Colonic mucosa (tissue), 4 donors: ENCODE data around the gene ISYNA1. TPM values are rescaled to one million over a fixed set of nuclear protein-coding genes. Genes with fewer than 3 reads are reported as not detected.

Experiments
- DNase-seq: peaks from one replicate; pipeline ENCODE4 v3.0.0-alpha.2; 2020
- H3K27ac ChIP-seq: fragments of 200-600 bp; one replicate; pipeline ENCODE4 v1.8.0; 2021
- H3K27me3 ChIP-seq: fragments of 200-600 bp; one replicate; pipeline ENCODE4 v1.8.0; 2021
- H3K36me3 ChIP-seq: fragments of 200-600 bp; one replicate; pipeline ENCODE4 v1.8.0; 2021
- H3K4me1 ChIP-seq: fragments of 200-600 bp; one replicate; pipeline ENCODE4 v1.8.0; 2021; ENCODE audit warnings: mild to moderate bottlenecking
- H3K4me3 ChIP-seq: fragments of 200-600 bp; one replicate; pipeline ENCODE4 v1.8.0; 2021
- H3K9ac ChIP-seq, 2 donors: one replicate each; pipeline ENCODE4 v1.7.0; 2013; ENCODE audit warnings: control low read depth in 2 of 2, low read depth in 2 of 2, low read length in 2 of 2
- H3K9me3 ChIP-seq: fragments of 200-600 bp; one replicate; pipeline ENCODE4 v1.8.0; 2021
- intact Hi-C: fragments of 100-400 bp; cut with DNase I; formaldehyde crosslinking; loops from one replicate; pipeline ENCODE4 v1.14.1; 2022
- total RNA-seq, 2 donors: library from RNA; stranded (reverse); fragmentation: NEBNext Ultra II Directional in 1 of 2; extraction: Animal tissue kit (Norgen Biotek cat#: 25700) in 1 of 2; gene quantifications; one replicate each; pipeline ENCODE4 v1.2.1, GENCODE V29; 2021
- TF ChIP-seq, protein P1 (sequence below): fragments of 200-600 bp; IDR thresholded peaks from one replicate; pipeline ENCODE4 v1.8.0; 2022; ENCODE audit warnings: antibody characterized with exemption, mild to moderate bottlenecking
- donor health status: healthy.
- donor health status: DM: no; HTN: no; CAD: no.
- donor health status: DM: no; HTN: no; CAD: no.

Gene ISYNA1
- total RNA-seq, 2 donors from 2014 or later = 17.7 to 25.7 TPM

DNA sequence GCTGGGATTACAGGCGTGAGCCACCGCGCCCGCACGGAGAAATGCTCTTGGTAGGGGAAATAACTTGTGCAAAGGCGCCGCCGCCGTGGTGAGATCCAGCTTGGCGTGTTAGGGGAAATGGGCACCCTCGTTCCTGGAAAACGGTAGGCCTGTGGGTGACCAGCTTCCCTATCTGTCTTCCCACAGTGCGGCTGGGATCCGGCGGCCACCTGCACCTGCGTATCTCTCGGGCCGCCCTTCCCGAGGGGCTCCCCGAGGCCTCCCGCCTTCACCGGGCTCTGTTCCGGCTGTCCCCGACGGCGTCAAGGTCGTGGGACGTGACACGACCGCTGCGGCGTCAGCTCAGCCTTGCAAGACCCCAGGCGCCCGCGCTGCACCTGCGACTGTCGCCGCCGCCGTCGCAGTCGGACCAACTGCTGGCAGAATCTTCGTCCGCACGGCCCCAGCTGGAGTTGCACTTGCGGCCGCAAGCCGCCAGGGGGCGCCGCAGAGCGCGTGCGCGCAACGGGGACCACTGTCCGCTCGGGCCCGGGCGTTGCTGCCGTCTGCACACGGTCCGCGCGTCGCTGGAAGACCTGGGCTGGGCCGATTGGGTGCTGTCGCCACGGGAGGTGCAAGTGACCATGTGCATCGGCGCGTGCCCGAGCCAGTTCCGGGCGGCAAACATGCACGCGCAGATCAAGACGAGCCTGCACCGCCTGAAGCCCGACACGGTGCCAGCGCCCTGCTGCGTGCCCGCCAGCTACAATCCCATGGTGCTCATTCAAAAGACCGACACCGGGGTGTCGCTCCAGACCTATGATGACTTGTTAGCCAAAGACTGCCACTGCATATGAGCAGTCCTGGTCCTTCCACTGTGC, 49.6 kb downstream of the ISYNA1 start:
- no peaks in the 10 kb centered on the region for H3K4me1 ChIP-seq
- peak overlapping the region; percentile 72 to 99 for H3K9ac ChIP-seq
- peak; percentile 88 for DNase-seq
- H3K4me3 ChIP-seq = peak overlapping the region; percentile 43
- H3K27ac ChIP-seq = peak overlapping the region; percentile 72
- no peaks in the 10 kb centered on the region for H3K9me3 ChIP-seq
- intact Hi-C loops = loop anchor here (2.0 kb wide), 1 partner anchor 24 kb away; no protein-coding TSS in a partner anchor
- TF ChIP-seq, protein P1, sequence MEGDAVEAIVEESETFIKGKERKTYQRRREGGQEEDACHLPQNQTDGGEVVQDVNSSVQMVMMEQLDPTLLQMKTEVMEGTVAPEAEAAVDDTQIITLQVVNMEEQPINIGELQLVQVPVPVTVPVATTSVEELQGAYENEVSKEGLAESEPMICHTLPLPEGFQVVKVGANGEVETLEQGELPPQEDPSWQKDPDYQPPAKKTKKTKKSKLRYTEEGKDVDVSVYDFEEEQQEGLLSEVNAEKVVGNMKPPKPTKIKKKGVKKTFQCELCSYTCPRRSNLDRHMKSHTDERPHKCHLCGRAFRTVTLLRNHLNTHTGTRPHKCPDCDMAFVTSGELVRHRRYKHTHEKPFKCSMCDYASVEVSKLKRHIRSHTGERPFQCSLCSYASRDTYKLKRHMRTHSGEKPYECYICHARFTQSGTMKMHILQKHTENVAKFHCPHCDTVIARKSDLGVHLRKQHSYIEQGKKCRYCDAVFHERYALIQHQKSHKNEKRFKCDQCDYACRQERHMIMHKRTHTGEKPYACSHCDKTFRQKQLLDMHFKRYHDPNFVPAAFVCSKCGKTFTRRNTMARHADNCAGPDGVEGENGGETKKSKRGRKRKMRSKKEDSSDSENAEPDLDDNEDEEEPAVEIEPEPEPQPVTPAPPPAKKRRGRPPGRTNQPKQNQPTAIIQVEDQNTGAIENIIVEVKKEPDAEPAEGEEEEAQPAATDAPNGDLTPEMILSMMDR = peak; percentile 100
- no peaks in the 10 kb centered on the region for H3K36me3 ChIP-seq
- no peaks in the 10 kb centered on the region for H3K27me3 ChIP-seq

DNA sequence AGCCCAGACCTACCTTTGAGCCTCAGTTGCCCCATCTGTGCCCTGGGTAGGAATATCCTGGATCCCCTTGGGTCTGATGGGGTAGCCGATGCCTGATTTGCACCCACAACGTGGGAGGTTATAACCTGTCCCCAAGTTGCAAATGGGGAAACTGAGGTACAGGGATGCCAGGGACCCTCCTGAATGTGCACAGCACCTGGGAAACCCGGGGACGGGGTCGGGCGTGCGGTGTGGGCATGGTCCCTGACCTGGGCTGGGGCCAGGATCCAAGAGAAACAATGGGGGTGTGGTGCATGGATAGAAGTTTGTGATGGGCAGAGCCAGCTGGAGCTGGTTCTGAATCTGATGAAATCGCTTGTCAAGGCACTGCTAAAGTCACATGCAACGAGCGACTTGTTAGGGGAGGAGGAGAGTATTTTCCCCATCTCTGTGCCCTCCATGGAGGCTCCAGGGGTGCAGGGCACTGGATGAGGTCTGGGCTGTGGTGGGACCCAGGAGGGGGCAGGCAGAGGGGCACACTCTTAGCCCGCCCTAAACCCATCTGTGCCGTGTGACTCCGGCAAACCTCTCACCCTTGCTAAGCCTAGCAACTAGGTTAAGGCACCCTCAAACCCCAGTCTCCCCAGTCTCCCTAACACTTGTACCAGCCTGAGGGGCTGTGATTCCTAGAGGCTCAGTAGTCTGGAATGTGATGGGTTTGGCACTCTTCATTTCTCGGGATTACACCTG, 51.2 kb downstream of the ISYNA1 start:
- intact Hi-C loops = no loop called here
- Histone ChIP-seq H3K27ac (peak overlapping the region; percentile 72), H3K4me3 (peak overlapping the region; percentile 43), H3K9ac (peak overlapping the region; percentile 60 to 99), H3K27me3 (no peaks in the 10 kb centered on the region), H3K36me3 (no peaks in the 10 kb centered on the region), H3K9me3 (no peaks in the 10 kb centered on the region), H3K4me1 (no peaks in the 10 kb centered on the region)
- DNase-seq = peak; percentile 82
- TF ChIP-seq, protein P1 = no peak

DNA sequence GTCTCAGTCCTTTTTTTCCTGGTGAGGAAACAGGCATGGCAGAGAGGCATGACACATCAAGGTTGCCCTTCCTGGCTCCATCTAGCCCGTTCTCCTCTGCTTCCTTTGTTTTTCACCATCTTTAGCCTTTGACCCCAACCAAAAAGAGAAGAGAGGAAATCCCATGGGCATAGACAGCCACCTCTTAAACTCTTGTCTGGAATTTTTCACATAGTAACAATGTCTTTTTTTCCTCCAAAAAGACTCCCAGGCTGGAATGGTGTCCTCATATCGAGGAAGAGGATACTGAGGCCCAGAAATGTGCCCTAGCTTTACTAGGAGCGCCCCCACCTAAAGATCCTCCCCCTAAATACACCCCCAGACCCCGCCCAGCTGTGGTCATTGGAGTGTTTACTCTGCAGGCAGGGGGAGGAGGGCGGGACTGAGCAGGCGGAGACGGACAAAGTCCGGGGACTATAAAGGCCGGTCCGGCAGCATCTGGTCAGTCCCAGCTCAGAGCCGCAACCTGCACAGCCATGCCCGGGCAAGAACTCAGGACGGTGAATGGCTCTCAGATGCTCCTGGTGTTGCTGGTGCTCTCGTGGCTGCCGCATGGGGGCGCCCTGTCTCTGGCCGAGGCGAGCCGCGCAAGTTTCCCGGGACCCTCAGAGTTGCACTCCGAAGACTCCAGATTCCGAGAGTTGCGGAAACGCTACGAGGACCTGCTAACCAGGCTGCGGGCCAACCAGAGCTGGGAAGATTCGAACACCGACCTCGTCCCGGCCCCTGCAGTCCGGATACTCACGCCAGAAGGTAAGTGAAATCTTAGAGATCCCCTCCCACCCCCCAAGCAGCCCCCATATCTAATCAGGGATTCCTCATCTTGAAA, 52.0 kb downstream of the ISYNA1 start, which contains the start of gene GDF15:
Gene GDF15 (plus strand): TSS at position 484 of the 868 bp plus-strand sequence. CDS start 32 bp downstream, at position 516.
- no peaks in the 10 kb centered on the region for H3K9me3 ChIP-seq
- DNase-seq = peak; percentile 98
- no peaks in the 10 kb centered on the region for H3K36me3 ChIP-seq
- H3K4me3 ChIP-seq = peak within 1 kb of the TSS; percentile 43
- H3K4me1 ChIP-seq = no peaks in the 10 kb centered on the region
- intact Hi-C loops = no loop called here
- H3K9ac ChIP-seq = peak within 1 kb of the TSS; percentile 60 to 99
- H3K27me3 ChIP-seq = no peaks in the 10 kb centered on the region
- TF ChIP-seq, protein P1 = peak; percentile 75
- H3K27ac ChIP-seq = peak within 1 kb of the TSS; percentile 72

DNA sequence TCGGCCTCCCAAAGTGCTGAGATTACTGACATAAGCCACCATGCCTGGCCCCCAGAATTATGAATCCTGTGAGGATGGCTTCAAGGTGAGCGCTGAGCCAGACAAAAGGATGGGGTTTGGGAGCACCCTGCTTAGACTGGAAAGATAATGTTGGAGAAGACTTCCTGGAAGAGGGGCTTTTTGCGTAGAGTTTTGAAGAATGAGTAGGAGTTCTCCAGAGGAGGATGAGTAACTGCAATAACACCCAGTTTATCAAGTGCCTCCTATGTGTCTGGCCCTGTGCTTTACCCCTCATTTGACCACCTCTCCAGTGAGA, 52.6 kb downstream of the ISYNA1 start:
- Histone ChIP-seq H3K9me3 (no peaks in the 10 kb centered on the region), H3K4me3 (no peak overlapping the region), H3K27me3 (no peaks in the 10 kb centered on the region), H3K4me1 (no peaks in the 10 kb centered on the region), H3K36me3 (no peaks in the 10 kb centered on the region), H3K9ac (peak overlapping the region; percentile 27 to 99), H3K27ac (peak overlapping the region; percentile 72)
- DNase-seq = no peak
- TF ChIP-seq, protein P1 = no peak
- intact Hi-C loops = no loop called here

DNA sequence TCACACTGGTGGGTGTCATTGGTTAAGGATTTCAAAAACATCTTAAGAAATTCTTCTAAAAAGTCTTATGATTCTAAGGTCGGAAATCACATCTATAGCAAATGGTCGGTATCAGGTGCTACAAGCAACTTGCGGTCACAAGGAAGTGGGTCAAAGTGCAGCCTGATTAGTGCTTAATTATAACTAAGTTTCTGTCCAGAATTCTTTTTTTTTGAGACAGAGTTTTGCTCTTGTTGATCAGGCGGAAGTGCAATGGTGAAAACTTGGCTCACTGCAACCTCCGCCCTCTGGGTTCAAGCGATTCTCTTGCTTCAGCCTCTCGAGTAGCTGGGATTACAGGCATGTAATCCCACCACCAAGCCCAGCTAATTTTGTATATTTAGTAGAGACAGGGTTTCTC, 53.2 kb downstream of the ISYNA1 start:
- Histone ChIP-seq H3K27me3 (no peaks in the 10 kb centered on the region), H3K4me3 (no peak overlapping the region), H3K36me3 (no peaks in the 10 kb centered on the region), H3K9me3 (no peaks in the 10 kb centered on the region), H3K4me1 (no peaks in the 10 kb centered on the region), H3K27ac (no peak overlapping the region), H3K9ac (no peak overlapping the region)
- no peak for DNase-seq
- TF ChIP-seq, protein P1 = no peak
- intact Hi-C loops = no loop called here
